GM21825 (cell line): ENCODE data around the gene BTLA.
"Not testable (repeated sequence)": the region's sequence is repeated elsewhere in the genome, so short reads cannot be mapped to it uniquely, and the experiment has no call there.

Experiments used
- ATAC-seq: cut with Tn5 transposase; IDR thresholded peaks from one replicate; pipeline ENCODE4 v1.9.1; 2021; ENCODE audit warnings: mild to moderate bottlenecking, moderate library complexity; ENCODE audit not compliant: unreplicated experiment

The BTLA gene

DNA sequence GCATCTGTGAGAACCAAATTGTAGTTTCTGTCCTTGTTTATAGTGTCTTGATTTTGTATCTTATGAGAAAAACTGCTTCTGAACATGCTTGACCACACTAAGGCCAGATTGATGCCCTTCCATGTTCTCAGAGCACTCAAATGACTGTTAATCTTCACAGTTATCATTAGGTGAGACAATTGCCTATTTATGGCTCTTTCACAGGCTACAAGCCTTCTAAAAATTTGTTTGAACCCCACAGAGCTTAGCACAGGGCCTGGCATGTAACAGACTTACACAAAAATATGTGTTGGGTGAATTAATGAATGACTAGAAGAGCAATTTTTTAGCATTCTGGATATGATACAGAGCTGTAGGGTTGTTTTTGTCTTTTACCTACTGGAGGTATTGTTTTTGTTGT lies 43.1 kb downstream of the BTLA start:
- ATAC-seq: no peak

GRCh38 chr3:112448939-112449338 lies 50.3 kb downstream of the BTLA start:
- no peak for ATAC-seq

- ATAC-seq: no peak
These were observed 52.9 kb downstream of the BTLA start for GRCh38 chr3:112446343-112446742.

- ATAC-seq: no peak
These were observed 53.4 kb downstream of the BTLA start for GRCh38 chr3:112445839-112446238.

DNA sequence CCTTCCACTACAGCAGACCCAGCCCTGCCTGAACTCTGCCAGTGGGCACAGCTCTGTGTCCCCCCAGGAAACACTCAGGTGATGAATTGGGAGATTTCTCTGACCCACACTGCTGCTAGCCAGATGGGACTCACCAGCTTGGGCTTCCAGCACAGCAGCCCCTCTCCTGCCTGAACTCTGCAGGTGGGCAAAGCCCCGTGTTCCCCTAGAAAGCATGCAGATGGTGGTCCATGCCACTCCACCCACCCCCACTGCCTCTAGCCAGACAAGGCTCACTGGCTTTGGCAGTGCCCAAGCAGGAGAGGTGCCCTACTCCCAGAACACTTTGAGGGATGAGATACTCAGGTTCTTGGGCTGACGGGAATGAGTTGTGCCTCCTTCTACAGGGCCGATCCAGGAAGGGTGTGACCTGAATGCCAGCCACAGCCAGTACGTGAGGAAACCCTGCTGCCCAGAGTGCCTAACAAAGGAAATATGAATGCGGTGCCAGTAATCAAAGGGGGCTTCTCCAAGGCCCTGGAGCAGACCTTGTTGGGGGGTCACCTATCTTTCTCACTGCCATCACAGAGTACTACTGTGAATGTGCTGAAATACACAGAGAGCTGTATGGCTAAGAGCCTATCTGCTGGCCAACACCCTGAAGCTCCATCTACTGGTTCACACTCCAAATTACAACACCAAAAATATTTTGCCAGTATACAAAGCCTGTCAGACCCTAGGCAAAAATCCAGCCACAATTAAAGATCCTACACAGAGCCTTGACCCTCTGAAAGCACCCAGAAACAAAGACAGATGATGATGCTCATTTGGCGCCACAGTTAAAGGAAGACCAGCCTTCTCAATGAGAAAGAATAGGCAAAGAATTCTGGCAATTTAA lies 61.9 kb downstream of the BTLA start:
- no peak for ATAC-seq

- ATAC-seq: no peak
These were observed 69.3 kb downstream of the BTLA start for GRCh38 chr3:112429960-112430359.

DNA sequence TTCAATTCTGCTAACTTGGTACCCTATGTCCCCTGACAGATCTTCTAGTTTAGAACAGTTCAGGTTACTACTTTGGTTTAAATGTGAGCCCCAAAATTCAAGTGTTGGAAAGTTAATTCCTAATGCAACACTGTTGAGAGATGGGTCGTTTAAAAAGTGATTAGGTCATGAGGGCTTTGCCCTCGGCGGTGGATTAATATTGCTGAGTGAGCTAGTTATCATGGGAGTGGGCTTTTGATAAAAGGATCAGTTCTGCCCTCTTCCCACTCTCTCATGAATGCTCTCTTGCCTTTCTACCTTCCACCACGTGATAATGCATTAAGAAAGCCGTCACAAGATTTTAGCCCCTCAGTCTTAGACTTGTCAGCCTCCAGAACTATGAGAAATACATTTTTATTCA lies 72.1 kb downstream of the BTLA start:
- ATAC-seq: no peak

- ATAC-seq: no peak
These were observed 73.2 kb downstream of the BTLA start for GRCh38 chr3:112425858-112426750.

DNA sequence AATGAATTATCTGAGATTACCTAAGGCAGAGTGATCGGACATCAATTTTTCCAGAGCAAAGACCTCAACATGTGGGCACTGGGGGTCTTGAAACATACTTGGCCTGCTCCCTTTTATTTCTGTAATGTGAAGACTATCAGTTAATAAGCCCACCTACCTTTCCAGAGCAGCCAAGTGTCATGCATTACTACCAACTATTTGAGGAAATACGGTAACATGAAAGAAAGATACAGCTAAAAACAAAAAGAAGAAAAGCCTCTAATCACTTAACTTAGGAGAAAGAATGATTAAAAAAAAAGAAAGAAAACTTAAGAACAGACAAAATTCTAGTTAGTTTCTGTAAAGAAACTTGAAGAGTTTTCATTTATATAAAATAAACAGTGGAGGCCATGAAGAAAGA lies 73.9 kb downstream of the BTLA start:
- ATAC-seq: no peak

- no peak for ATAC-seq
These were observed 74.9 kb downstream of the BTLA start for GRCh38 chr3:112424394-112424793.

- ATAC-seq: not testable (repeated sequence)
These were observed 76.4 kb downstream of the BTLA start for GRCh38 chr3:112422921-112423320.

DNA sequence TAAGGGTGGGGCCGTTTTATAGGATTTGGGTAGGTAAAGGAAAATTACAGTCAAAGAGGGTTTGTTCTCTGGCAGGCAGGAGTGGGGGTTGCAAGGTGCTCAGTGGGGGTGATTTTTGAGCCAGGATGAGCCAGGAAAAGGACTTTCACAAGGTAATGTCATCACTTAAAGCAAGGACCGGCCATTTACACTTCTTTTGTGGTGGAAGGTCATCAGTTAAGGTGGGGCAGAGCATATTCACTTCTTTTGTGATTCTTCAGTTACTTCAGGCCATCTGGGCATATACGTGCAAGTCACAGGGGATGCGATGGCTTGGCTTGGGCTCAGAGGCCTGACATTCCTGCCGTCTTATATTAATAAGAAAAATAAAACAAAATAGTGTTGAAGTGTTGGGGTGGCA lies 80.7 kb downstream of the BTLA start:
- not testable (repeated sequence) for ATAC-seq

- ATAC-seq: no peak
These were observed 81.5 kb downstream of the BTLA start for GRCh38 chr3:112417696-112418318.

GRCh38 chr3:112416391-112417212 lies 82.7 kb downstream of the BTLA start:
- no peak for ATAC-seq

GRCh38 chr3:112415390-112415789 lies 83.9 kb downstream of the BTLA start:
- no peak for ATAC-seq
